IPS DF 6.9 (cell line): ENCODE data around the gene TMEM205.
A peak's percentile ranks its signal among the peaks of the same experiment; 100 is the strongest.
"Not testable (repeated sequence)": the region's sequence is repeated elsewhere in the genome, so short reads cannot be mapped to it uniquely, and the experiment has no call there.

Experiments
- DNase-seq: peaks from one replicate; pipeline ENCODE4 v3.0.0-alpha.2; 2013; ENCODE audit warnings: low read depth, low spot score
- H3K27ac ChIP-seq: one replicate; pipeline ENCODE4 v1.5.1; 2013; ENCODE audit warnings: low read length, control low read depth
- H3K27me3 ChIP-seq: 2 replicates; pipeline ENCODE4 v1.6.1; 2013; ENCODE audit warnings: mild to moderate bottlenecking, low read length; ENCODE audit not compliant: control insufficient read depth, insufficient read depth
- H3K36me3 ChIP-seq: 2 replicates; pipeline ENCODE4 v1.6.1; 2013; ENCODE audit warnings: low read length; ENCODE audit not compliant: control insufficient read depth, insufficient read depth
- H3K4me1 ChIP-seq: 2 replicates; pipeline ENCODE4 v1.6.1; 2013; ENCODE audit warnings: low read length; ENCODE audit not compliant: control insufficient read depth, insufficient read depth
- H3K4me3 ChIP-seq: 2 replicates; pipeline ENCODE4 v1.5.1; 2013; ENCODE audit warnings: mild to moderate bottlenecking, low read length
- H3K9me3 ChIP-seq: 2 replicates; pipeline ENCODE4 v1.6.1; 2013; ENCODE audit warnings: low read length, inconsistent platforms; ENCODE audit not compliant: control insufficient read depth, insufficient read depth
- WGBS: extraction: QIAGEN DNeasy Blood & Tissue Kit; methylation state at CpG from one replicate; pipeline ENCODE4 v1.1.7; 2013; ENCODE audit warnings: mixed read lengths, missing lambda C conversion rate; ENCODE audit not compliant: insufficient read length, insufficient coverage; 5-methylcytosine and 5-hydroxymethylcytosine counted together

Gene TMEM205

GRCh38 chr19:11356074-11356397 lies 10.0 kb upstream of the TMEM205 start:
- no peak for DNase-seq
- H3K27ac ChIP-seq: no peak overlapping the region
- no peaks in the 10 kb centered on the region for H3K27me3 ChIP-seq
- H3K4me3 ChIP-seq: no peak overlapping the region
- no CpG with 5 or more reads among the region's 6 CpGs for WGBS
- H3K9me3 ChIP-seq: no peaks in the 10 kb centered on the region
- H3K4me1 ChIP-seq: peaks cover 6% of the 10 kb centered on the region; the same call in 1 of the 2 replicates
- H3K36me3 ChIP-seq: no peaks in the 10 kb centered on the region

GRCh38 chr19:11355160-11356073 lies 9.3 kb upstream of the TMEM205 start, which contains the start of gene PLPPR2:
Gene PLPPR2 (plus strand): TSS chr19:11355432. CDS start chr19:11357674, 2,242 bp downstream.
- H3K4me3 ChIP-seq: peak within 1 kb of the TSS; percentile 49; the same call in 1 of the 2 replicates
- peaks cover 4% of the 10 kb centered on the region; the same call in 1 of the 2 replicates for H3K4me1 ChIP-seq
- no peak for DNase-seq
- H3K9me3 ChIP-seq: no peaks in the 10 kb centered on the region
- H3K36me3 ChIP-seq: no peaks in the 10 kb centered on the region
- no peak within 1 kb of the TSS for H3K27ac ChIP-seq
- WGBS: no CpG with 5 or more reads among the region's 62 CpGs
- no peaks in the 10 kb centered on the region for H3K27me3 ChIP-seq

- not testable (repeated sequence) for H3K27ac ChIP-seq, H3K27me3 ChIP-seq, H3K4me3 ChIP-seq, H3K9me3 ChIP-seq, H3K36me3 ChIP-seq, H3K4me1 ChIP-seq, DNase-seq
- no CpG with 5 or more reads among the region's 4 CpGs for WGBS
Measured at GRCh38 chr19:11354102-11354501, 8.0 kb upstream of the TMEM205 start.

- H3K9me3 ChIP-seq: no peaks in the 10 kb centered on the region
- no peak for DNase-seq
- no peaks in the 10 kb centered on the region for H3K27me3 ChIP-seq
- H3K4me3 ChIP-seq: no peak overlapping the region
- H3K4me1 ChIP-seq: no peaks in the 10 kb centered on the region; the same call in 1 of the 2 replicates
- H3K36me3 ChIP-seq: no peaks in the 10 kb centered on the region
- H3K27ac ChIP-seq: no peak overlapping the region
- WGBS: no CpG with 5 or more reads among the region's 4 CpGs
Measured at GRCh38 chr19:11349171-11349570, 3.1 kb upstream of the TMEM205 start.

GRCh38 chr19:11347546-11348039 lies 1.5 kb upstream of the TMEM205 start:
- no CpG with 5 or more reads among the region's 7 CpGs for WGBS
- H3K27ac ChIP-seq: no peak overlapping the region

GRCh38 chr19:11345122-11345803 lies 805 bp downstream of the TMEM205 start:
- Histone ChIP-seq H3K36me3 (no peaks in the 10 kb centered on the region; the same call in 1 of the 2 replicates), H3K9me3 (no peaks in the 10 kb centered on the region), H3K27ac (no peak overlapping the region), H3K4me1 (no peaks in the 10 kb centered on the region; the same call in 1 of the 2 replicates), H3K27me3 (no peaks in the 10 kb centered on the region), H3K4me3 (peak overlapping the region; percentile 100; the same call in 1 of the 2 replicates)
- WGBS: no CpG with 5 or more reads among the region's 15 CpGs
- no peak for DNase-seq

More at GRCh38 chr19:11347546-11348039, 1.5 kb upstream of the TMEM205 start:
- Histone ChIP-seq H3K27me3 (no peaks in the 10 kb centered on the region), H3K36me3 (no peaks in the 10 kb centered on the region; the same call in 1 of the 2 replicates), H3K4me1 (no peaks in the 10 kb centered on the region; the same call in 1 of the 2 replicates), H3K4me3 (no peak overlapping the region), H3K9me3 (no peaks in the 10 kb centered on the region)
- no peak for DNase-seq

- no peaks in the 10 kb centered on the region for H3K27me3 ChIP-seq
- peaks cover 1% of the 10 kb centered on the region for H3K4me1 ChIP-seq
- H3K9me3 ChIP-seq: no peaks in the 10 kb centered on the region
- no peaks in the 10 kb centered on the region; the same call in 1 of the 2 replicates for H3K36me3 ChIP-seq
- H3K4me3 ChIP-seq: no peak overlapping the region
- no peak overlapping the region for H3K27ac ChIP-seq
- DNase-seq: no peak
- WGBS: no CpG with 5 or more reads among the region's 3 CpGs
Measured at GRCh38 chr19:11342429-11342828, 3.6 kb downstream of the TMEM205 start.

- not testable (repeated sequence) for H3K36me3 ChIP-seq, H3K27ac ChIP-seq, H3K27me3 ChIP-seq, H3K9me3 ChIP-seq, H3K4me1 ChIP-seq, H3K4me3 ChIP-seq, DNase-seq
- no CpG with 5 or more reads among the region's 8 CpGs for WGBS
Measured at GRCh38 chr19:11340099-11340467, 6.0 kb downstream of the TMEM205 start.

GRCh38 chr19:11339254-11340098 lies 6.6 kb downstream of the TMEM205 start, which contains the start of gene RAB3D:
Gene RAB3D (minus strand): TSS chr19:11339657. CDS start chr19:11337399, 2,258 bp downstream.
- H3K4me3 ChIP-seq: peak within 1 kb of the TSS; percentile 80; the same call in 1 of the 2 replicates
- peaks cover 1% of the 10 kb centered on the region; the same call in 1 of the 2 replicates for H3K4me1 ChIP-seq
- H3K27me3 ChIP-seq: no peaks in the 10 kb centered on the region
- peaks cover 6% of the 10 kb centered on the region for H3K36me3 ChIP-seq
- WGBS: no CpG with 5 or more reads among the region's 53 CpGs
- no peaks in the 10 kb centered on the region for H3K9me3 ChIP-seq
- DNase-seq: peak; percentile 81
- no peak within 1 kb of the TSS for H3K27ac ChIP-seq
